ENCODE data around the gene PSME1. TPM values are rescaled to one million over a fixed set of nuclear protein-coding genes. Genes with fewer than 3 reads are reported as not detected.

The PSME1 gene
- total and polyA plus RNA-seq, 2 of the 13 experiments (the other 11 are each of a cell fraction or from before 2014, with no cell fraction given): 159 to 608 TPM

DNA sequence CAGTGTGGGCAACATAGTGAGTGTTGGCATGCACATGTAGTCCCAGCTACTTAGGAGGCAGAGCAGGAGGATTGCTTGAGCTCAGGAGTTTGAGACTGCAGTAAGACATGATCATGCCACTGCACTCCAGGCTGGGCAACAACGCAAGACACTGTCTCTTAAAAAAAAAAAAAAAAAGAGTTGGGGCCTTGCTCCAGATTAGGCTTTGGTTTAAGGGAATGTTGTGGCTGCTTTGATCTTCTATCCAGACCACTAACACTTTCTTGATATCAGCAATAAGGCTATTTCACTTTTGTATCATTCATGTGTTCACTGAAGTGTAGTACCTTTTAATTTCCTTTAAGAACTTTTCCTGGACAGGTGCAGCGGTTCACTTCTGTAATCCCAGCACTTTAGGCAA, 8.3 kb upstream of the PSME1 start:
- no peak for FAIRE-seq
- H4K20me1 ChIP-seq (ENCODE audit: insufficient read depth, low read length): no peaks in the 10 kb centered on the region
- peaks cover 37% of the 10 kb centered on the region for H3K4me1 ChIP-seq (ENCODE audit: insufficient read depth, low read length)
- H3K9me3 ChIP-seq (ENCODE audit: low read length): no peaks in the 10 kb centered on the region
- ChIA-PET POLR2A (interaction anchor here (2.4 to 22.7 kb wide), 5 partner anchors 6 to 34 kb away, joined by 14 to 977 read pairs (median 33); partner anchors contain the start of genes DCAF11, EMC9, FITM1 and IRF9), CTCF (ENCODE audit: low intra/inter-chr PET ratio, low total read pairs) (no interaction called here)
- no peak for DNase-seq (ENCODE audit: low spot score)
- H3K79me2 ChIP-seq (ENCODE audit: insufficient read depth, low read length): no peaks in the 10 kb centered on the region
- intact Hi-C loops (cut with micrococcal nuclease; ENCODE audit: unreplicated experiment): no loop called here
- peaks cover 15 to 16% of the 10 kb centered on the region in 2 experiments for H3K36me3 ChIP-seq (replicated peaks in 1 of 2; ENCODE audit: control insufficient read depth in 1 of 2, insufficient read depth in 2 of 2, low read length in 2 of 2)
- 95% methylated on average over 2 of the region's 2 CpGs for WGBS (ENCODE audit: low lambda C conversion rate)
- H3K27ac ChIP-seq (ENCODE audit: extremely low read length, insufficient read depth, low read length): no peak overlapping the region
- no peaks in the 10 kb centered on the region for H3K27me3 ChIP-seq (ENCODE audit: control insufficient read depth in 1 of 2, insufficient read depth in 2 of 2, low read length in 2 of 2)
- BruUV-seq (replicated peaks): no TSS peak
- H3K9ac ChIP-seq (ENCODE audit: insufficient read depth, low read depth, low read length): no peak overlapping the region
- ATAC-seq: no peak
- H2AFZ ChIP-seq (ENCODE audit: low read length): no peak overlapping the region
- no peak overlapping the region for H3K4me3 ChIP-seq (replicated peaks in 1 of 3; ENCODE audit: insufficient read depth in 1 of 3, low read depth in 2 of 3, low read length in 3 of 3)
- H3K4me2 ChIP-seq (ENCODE audit: low read depth, low read length): no peak overlapping the region
- in situ Hi-C loops (cut with HindIII; ENCODE audit: extremely low pct_ligation_motif_present, low pct_unique_long_range_greater_than_20kb): loop anchor here (25.0 kb wide), 1 partner anchor 815 kb away; the partner anchor contains the start of genes BCL2L2, PABPN1 and PPP1R3E
- TF ChIP-seq MBD4 (IDR thresholded peaks at IDR 0.05; ENCODE audit: borderline replicate concordance, low read length) (no peak), HNRNPLL (IDR thresholded peaks at IDR 0.05; ENCODE audit: low read depth, low read length, poor library complexity, severe bottlenecking) (no peak), ZKSCAN8 (CRISPR knock-in tag; IDR thresholded peaks at IDR 0.05; ENCODE audit: borderline replicate concordance) (no peak), ZNF337 (CRISPR knock-in tag; IDR thresholded peaks at IDR 0.05; ENCODE audit: borderline replicate concordance, low read depth) (no peak), TCF7L2 (IDR thresholded peaks at IDR 0.05; ENCODE audit: low read depth, low read length) (no peak), WIZ (CRISPR knock-in tag; IDR thresholded peaks at IDR 0.05) (no peak), ZNF703 (CRISPR knock-in tag; IDR thresholded peaks at IDR 0.05; ENCODE audit: borderline replicate concordance) (no peak), ZEB1 (IDR thresholded peaks at IDR 0.05; ENCODE audit: insufficient replicate concordance, low read depth) (no peak)
- TF ChIP-seq, protein P1, sequence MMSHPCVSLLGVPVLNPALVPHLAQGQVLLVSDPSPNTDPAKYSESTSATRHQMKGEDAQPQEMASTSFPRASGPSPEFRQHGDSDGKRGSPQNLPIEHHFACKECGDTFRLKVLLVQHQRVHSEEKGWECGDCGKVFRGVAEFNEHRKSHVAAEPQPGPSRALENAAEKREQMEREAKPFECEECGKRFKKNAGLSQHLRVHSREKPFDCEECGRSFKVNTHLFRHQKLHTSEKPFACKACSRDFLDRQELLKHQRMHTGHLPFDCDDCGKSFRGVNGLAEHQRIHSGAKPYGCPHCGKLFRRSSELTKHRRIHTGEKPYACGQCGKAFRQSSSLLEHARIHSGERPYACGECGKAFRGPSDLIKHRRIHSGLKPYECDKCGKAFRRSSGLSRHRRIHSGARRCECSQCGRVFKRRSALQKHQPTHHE (CRISPR knock-in tag; IDR thresholded peaks at IDR 0.05; ENCODE audit: borderline replicate concordance): no peak
- TF ChIP-seq, protein P2, sequence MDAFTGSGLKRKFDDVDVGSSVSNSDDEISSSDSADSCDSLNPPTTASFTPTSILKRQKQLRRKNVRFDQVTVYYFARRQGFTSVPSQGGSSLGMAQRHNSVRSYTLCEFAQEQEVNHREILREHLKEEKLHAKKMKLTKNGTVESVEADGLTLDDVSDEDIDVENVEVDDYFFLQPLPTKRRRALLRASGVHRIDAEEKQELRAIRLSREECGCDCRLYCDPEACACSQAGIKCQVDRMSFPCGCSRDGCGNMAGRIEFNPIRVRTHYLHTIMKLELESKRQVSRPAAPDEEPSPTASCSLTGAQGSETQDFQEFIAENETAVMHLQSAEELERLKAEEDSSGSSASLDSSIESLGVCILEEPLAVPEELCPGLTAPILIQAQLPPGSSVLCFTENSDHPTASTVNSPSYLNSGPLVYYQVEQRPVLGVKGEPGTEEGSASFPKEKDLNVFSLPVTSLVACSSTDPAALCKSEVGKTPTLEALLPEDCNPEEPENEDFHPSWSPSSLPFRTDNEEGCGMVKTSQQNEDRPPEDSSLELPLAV (CRISPR knock-in tag; conservative IDR thresholded peaks at IDR 0.05; ENCODE audit: low read depth): no peak
- TF ChIP-seq, protein P3, sequence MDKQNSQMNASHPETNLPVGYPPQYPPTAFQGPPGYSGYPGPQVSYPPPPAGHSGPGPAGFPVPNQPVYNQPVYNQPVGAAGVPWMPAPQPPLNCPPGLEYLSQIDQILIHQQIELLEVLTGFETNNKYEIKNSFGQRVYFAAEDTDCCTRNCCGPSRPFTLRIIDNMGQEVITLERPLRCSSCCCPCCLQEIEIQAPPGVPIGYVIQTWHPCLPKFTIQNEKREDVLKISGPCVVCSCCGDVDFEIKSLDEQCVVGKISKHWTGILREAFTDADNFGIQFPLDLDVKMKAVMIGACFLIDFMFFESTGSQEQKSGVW (CRISPR knock-in tag; IDR thresholded peaks at IDR 0.05; ENCODE audit: borderline replicate concordance): no peak
- TF ChIP-seq, protein P4, sequence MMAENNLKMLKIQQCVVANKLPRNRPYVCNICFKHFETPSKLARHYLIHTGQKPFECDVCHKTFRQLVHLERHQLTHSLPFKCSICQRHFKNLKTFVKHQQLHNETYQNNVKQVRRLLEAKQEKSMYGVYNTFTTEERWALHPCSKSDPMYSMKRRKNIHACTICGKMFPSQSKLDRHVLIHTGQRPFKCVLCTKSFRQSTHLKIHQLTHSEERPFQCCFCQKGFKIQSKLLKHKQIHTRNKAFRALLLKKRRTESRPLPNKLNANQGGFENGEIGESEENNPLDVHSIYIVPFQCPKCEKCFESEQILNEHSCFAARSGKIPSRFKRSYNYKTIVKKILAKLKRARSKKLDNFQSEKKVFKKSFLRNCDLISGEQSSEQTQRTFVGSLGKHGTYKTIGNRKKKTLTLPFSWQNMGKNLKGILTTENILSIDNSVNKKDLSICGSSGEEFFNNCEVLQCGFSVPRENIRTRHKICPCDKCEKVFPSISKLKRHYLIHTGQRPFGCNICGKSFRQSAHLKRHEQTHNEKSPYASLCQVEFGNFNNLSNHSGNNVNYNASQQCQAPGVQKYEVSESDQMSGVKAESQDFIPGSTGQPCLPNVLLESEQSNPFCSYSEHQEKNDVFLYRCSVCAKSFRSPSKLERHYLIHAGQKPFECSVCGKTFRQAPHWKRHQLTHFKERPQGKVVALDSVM (CRISPR knock-in tag; IDR thresholded peaks at IDR 0.05): peak; percentile 32; the same call in 1 of the 2 replicates
- TF ChIP-seq, protein P5, sequence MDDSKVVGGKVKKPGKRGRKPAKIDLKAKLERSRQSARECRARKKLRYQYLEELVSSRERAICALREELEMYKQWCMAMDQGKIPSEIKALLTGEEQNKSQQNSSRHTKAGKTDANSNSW (CRISPR knock-in tag; IDR thresholded peaks at IDR 0.05; ENCODE audit: borderline replicate concordance): no peak
- TF ChIP-seq, protein P6, sequence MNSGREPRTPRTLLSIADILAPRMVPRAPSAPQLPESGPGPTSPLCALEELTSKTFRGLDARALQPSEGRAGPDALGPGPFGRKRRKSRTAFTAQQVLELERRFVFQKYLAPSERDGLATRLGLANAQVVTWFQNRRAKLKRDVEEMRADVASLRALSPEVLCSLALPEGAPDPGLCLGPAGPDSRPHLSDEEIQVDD (CRISPR knock-in tag; IDR thresholded peaks at IDR 0.05; ENCODE audit: borderline replicate concordance): peak; percentile 9; the same call in 1 of the 2 replicates
- TF ChIP-seq, protein P7, sequence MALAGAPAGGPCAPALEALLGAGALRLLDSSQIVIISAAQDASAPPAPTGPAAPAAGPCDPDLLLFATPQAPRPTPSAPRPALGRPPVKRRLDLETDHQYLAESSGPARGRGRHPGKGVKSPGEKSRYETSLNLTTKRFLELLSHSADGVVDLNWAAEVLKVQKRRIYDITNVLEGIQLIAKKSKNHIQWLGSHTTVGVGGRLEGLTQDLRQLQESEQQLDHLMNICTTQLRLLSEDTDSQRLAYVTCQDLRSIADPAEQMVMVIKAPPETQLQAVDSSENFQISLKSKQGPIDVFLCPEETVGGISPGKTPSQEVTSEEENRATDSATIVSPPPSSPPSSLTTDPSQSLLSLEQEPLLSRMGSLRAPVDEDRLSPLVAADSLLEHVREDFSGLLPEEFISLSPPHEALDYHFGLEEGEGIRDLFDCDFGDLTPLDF (CRISPR knock-in tag; IDR thresholded peaks at IDR 0.05): no peak

All from HepG2 (cell line).